Liver (tissue), 3 donors: ENCODE results near the gene SMPD1.

Source experiments
- CTCF ChIP-seq: fragments of 150-350 bp; IDR thresholded peaks from 2 replicates; pipeline ENCODE4 v1.5.1; 2017; ENCODE audit warnings: improper control_type of control experiment, low read depth, low read length; ENCODE audit not compliant: missing input control
- EGR1 ChIP-seq, 2 donors: IDR thresholded peaks; 2 replicates each; pipeline ENCODE4 v1.6.1; 2016 to 2018; ENCODE audit warnings: antibody characterized with exemption in 2 of 2, low read depth in 2 of 2
- FOXA1 ChIP-seq: IDR thresholded peaks from 2 replicates; pipeline ENCODE4 v1.6.1; 2016; ENCODE audit warnings: antibody characterized with exemption
- FOXA2 ChIP-seq: IDR thresholded peaks from 2 replicates; pipeline ENCODE4 v1.6.1; 2016; ENCODE audit warnings: antibody characterized with exemption
- JUND ChIP-seq, 2 donors: IDR thresholded peaks; 2 replicates each; pipeline ENCODE4 v1.6.1; 2016; ENCODE audit warnings: antibody characterized with exemption in 2 of 2
- MAX ChIP-seq: IDR thresholded peaks from 2 replicates; pipeline ENCODE4 v1.6.1; 2016; ENCODE audit warnings: antibody characterized with exemption
- RAD21 ChIP-seq, 2 donors: IDR thresholded peaks; 2 replicates each; pipeline ENCODE4 v1.6.1; 2016; ENCODE audit warnings: antibody characterized with exemption in 2 of 2, mild to moderate bottlenecking in 2 of 2
- REST ChIP-seq: IDR thresholded peaks from 2 replicates; pipeline ENCODE4 v1.6.1; 2016; ENCODE audit warnings: antibody characterized with exemption, mild to moderate bottlenecking
- RXRA ChIP-seq, 2 donors: IDR thresholded peaks; 2 replicates each; pipeline ENCODE4 v1.6.1; 2017 to 2018; ENCODE audit warnings: antibody characterized with exemption in 2 of 2, mild to moderate bottlenecking in 1 of 2
- SP1 ChIP-seq: IDR thresholded peaks from 2 replicates; pipeline ENCODE4 v1.6.1; 2018; ENCODE audit warnings: antibody characterized with exemption, mild to moderate bottlenecking
- TAF1 ChIP-seq: conservative IDR thresholded peaks from 2 replicates; pipeline ENCODE4 v1.6.1; 2016; ENCODE audit warnings: antibody characterized with exemption, mild to moderate bottlenecking
- YY1 ChIP-seq: IDR thresholded peaks from 2 replicates; pipeline ENCODE4 v1.6.1; 2016; ENCODE audit warnings: antibody characterized with exemption, mild to moderate bottlenecking
- donor health status: healthy.
- donor health status: healthy.

GRCh38 chr11:6397636-6398035 is 7.4 kb downstream of the SMPD1 start:
- no peak for TF ChIP-seq RAD21 (IDR thresholded peaks at IDR 0.05)
- TF ChIP-seq CTCF = no peak
- TF ChIP-seq FOXA1 = no peak
- no peak for TF ChIP-seq MAX
- no peak for TF ChIP-seq SP1
- no peak for TF ChIP-seq TAF1
- TF ChIP-seq RXRA (IDR thresholded peaks at IDR 0.05) = no peak
- TF ChIP-seq JUND (IDR thresholded peaks at IDR 0.05) = no peak
- no peak for TF ChIP-seq YY1
- no peak for TF ChIP-seq REST
- no peak for TF ChIP-seq EGR1 (IDR thresholded peaks at IDR 0.05; ENCODE audit: low read depth in 2 of 2)
- no peak for TF ChIP-seq FOXA2
